AG04450 (cell line): ENCODE data around the gene CST5. TPM values are rescaled to one million over a fixed set of nuclear protein-coding genes. Genes with fewer than 3 reads are reported as not detected.

Experiments
- CTCF ChIA-PET: fragments of 300-600, 350-600 bp; formaldehyde crosslinking; extraction: SDS; loops from one replicate; lab custom pipeline; 2022; ENCODE audit warnings: antibody characterized with exemption, inconsistent platforms; lab: Charles Lee
- POLR2A ChIA-PET: fragments of 350-600 bp; formaldehyde crosslinking; extraction: SDS; loops from one replicate; lab custom pipeline; 2021; ENCODE audit warnings: antibody characterized with exemption, inconsistent platforms; lab: Yijun Ruan, JAX
- DNase-seq: peaks from one replicate; pipeline ENCODE4 v3.0.0-alpha.2; 2011; ENCODE audit warnings: low read depth, low spot score
- H3K27ac ChIP-seq: one replicate; pipeline ENCODE4 v1.5.1; 2012; ENCODE audit warnings: low read depth, low read length, control low read depth
- H3K27me3 ChIP-seq: one replicate; pipeline ENCODE4 v1.6.0; 2012; ENCODE audit warnings: low read length; ENCODE audit not compliant: control insufficient read depth, insufficient read depth
- H3K4me3 ChIP-seq: 2 replicates; pipeline ENCODE4 v1.5.1; 2011; ENCODE audit warnings: mild to moderate bottlenecking, low read depth, low read length, control low read depth
- H3K9me3 ChIP-seq: 2 replicates; pipeline ENCODE4 v1.5.1; 2012; ENCODE audit warnings: low read length; ENCODE audit not compliant: control insufficient read depth, insufficient read depth
- CTCF ChIP-seq: IDR thresholded peaks from 2 replicates; pipeline ENCODE4 v1.5.1; 2011; ENCODE audit warnings: low read depth, low read length, control low read depth, inconsistent platforms
- polyA plus RNA-seq: library from polyadenylated mRNA; depleted of rRNA; stranded (reverse); fragments of >200 nt; gene quantifications from 2 replicates; pipeline ENCODE4 v1.2.3, GENCODE V29; 2011

Gene CST5
- polyA plus RNA-seq, 1 experiment = not detected

- no peak overlapping the region for H3K4me3 ChIP-seq
- no peak for DNase-seq
- no peaks in the 10 kb centered on the region; the same call in 1 of the 2 replicates for H3K9me3 ChIP-seq
- TF ChIP-seq CTCF = no peak
- H3K27me3 ChIP-seq = no peaks in the 10 kb centered on the region
- no peak overlapping the region for H3K27ac ChIP-seq
- POLR2A ChIA-PET = no interaction called here
- CTCF ChIA-PET = interaction anchor here (1.2 kb wide), 1 partner anchor 12 kb away, joined by 3 read pairs; no protein-coding TSS in a partner anchor
Measured at GRCh38 chr20:23925789-23926525, 46.4 kb upstream of the CST5 start.

- no peaks in the 10 kb centered on the region; the same call in 1 of the 2 replicates for H3K9me3 ChIP-seq
- no peak for DNase-seq
- ChIA-PET CTCF (no interaction called here), POLR2A (no interaction called here)
- H3K27ac ChIP-seq = no peak overlapping the region
- no peak overlapping the region for H3K4me3 ChIP-seq
- no peaks in the 10 kb centered on the region for H3K27me3 ChIP-seq
- no peak for TF ChIP-seq CTCF
Measured at GRCh38 chr20:23924751-23925150, 45.2 kb upstream of the CST5 start.

- POLR2A ChIA-PET = no interaction called here
- Histone ChIP-seq H3K4me3 (no peak overlapping the region), H3K27me3 (no peaks in the 10 kb centered on the region), H3K9me3 (no peaks in the 10 kb centered on the region; the same call in 1 of the 2 replicates), H3K27ac (no peak overlapping the region)
- no peak for TF ChIP-seq CTCF
- CTCF ChIA-PET = no interaction called here
- DNase-seq = no peak
Measured at GRCh38 chr20:23923891-23924435, 44.4 kb upstream of the CST5 start.

- no peak for DNase-seq
- no peaks in the 10 kb centered on the region for H3K9me3 ChIP-seq
- H3K27ac ChIP-seq = no peak overlapping the region
- H3K27me3 ChIP-seq = no peaks in the 10 kb centered on the region
- TF ChIP-seq CTCF = no peak
- POLR2A ChIA-PET = no interaction called here
- no peak overlapping the region for H3K4me3 ChIP-seq
- CTCF ChIA-PET = no interaction called here
Measured at GRCh38 chr20:23923311-23923710, 43.8 kb upstream of the CST5 start.
